M059J (cell line): Measurements from ENCODE around the gene SNRPB. TPM values are rescaled to one million over a fixed set of nuclear protein-coding genes. Genes with fewer than 3 reads are reported as not detected.

Experiments used
- DNase-seq: peaks from one replicate; pipeline ENCODE4 v3.0.0-alpha.2; 2012; ENCODE audit warnings: low read depth
- total RNA-seq: library from RNA; depleted of rRNA; stranded (reverse); fragments of >200 nt; shearing (Covaris generic); gene quantifications from 2 replicates; pipeline ENCODE4 v1.2.3, GENCODE V29; 2014; rRNA removed

The SNRPB gene
- total RNA-seq, 1 experiment from 2014 or later = 1,048 TPM

DNA sequence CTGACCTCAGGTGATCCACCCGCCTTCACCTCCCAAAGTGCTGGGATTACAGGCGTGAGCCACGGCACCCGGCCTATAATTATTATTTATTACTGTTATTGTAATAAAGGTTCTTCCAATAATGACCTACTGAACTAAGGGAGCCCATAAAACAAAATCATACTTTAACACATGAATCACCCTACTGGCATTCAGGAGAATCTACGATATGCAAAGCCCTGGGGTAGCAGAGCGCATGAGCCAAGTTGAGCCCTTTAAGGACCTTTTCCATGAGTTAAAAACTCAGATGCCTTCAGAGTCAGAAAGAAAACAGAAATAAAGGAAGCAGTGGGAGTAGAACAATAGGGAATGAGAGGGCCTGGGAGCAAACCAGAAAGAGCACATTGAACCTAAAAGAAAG lies 41.5 kb downstream of the SNRPB start:
- DNase-seq = peak; percentile 29

DNA sequence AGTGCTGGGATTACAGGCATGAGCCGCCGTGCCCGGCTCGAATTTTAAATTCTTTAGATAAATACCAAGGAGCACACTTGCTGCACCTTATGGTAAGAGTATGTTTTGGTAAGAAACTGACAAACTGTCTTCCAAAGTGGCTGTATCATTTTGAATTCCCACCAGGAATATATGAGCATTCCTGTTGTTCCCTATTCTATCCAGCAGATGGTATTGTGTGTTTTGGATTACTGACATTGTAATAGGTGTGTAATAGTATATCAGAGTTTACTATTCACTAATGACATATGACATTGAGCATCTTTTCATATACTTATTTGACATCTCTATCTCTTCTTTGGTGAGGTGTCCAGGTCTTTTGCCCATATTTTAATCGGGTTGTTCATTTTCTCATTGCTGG lies 49.3 kb downstream of the SNRPB start:
- peak; percentile 28 for DNase-seq

GRCh38 chr20:2420510-2420909 lies 50.1 kb downstream of the SNRPB start:
- DNase-seq = no peak

- DNase-seq = no peak
These were observed 52.2 kb downstream of the SNRPB start for GRCh38 chr20:2418388-2418787.

- no peak for DNase-seq
These were observed 53.4 kb downstream of the SNRPB start for GRCh38 chr20:2417213-2417541.

GRCh38 chr20:2416541-2417212 lies 53.9 kb downstream of the SNRPB start:
- no peak for DNase-seq

Other genes with a start within 250 kb of the SNRPB start
- not detected in 2 replicates for gene TGM3, start 174.8 kb downstream of the SNRPB start, total RNA-seq
- gene TGM6, start 89.9 kb downstream of the SNRPB start, total RNA-seq = not detected in 2 replicates
- gene ZNF343, start 38.1 kb upstream of the SNRPB start, total RNA-seq = 10.1 and 16.4 TPM in 2 replicates
- not detected in 2 replicates for gene TMC2, start 65.8 kb upstream of the SNRPB start, total RNA-seq
- gene NOP56, start 181.8 kb upstream of the SNRPB start, total RNA-seq = 120 and 163 TPM in 2 replicates
- 206 and 210 TPM in 2 replicates for gene IDH3B, start 193.4 kb upstream of the SNRPB start, total RNA-seq
- gene EBF4, start 222.0 kb upstream of the SNRPB start, total RNA-seq = 1.1 and 1.5 TPM in 2 replicates